Measurements from ENCODE around the gene PTPRK.

GRCh38 chr6:128525406-128525805 lies 5.0 kb upstream of the PTPRK start:
- TF ChIP-seq TARDBP (IDR thresholded peaks at IDR 0.05; ENCODE audit: borderline replicate concordance) (no peak), TCF3 (IDR thresholded peaks at IDR 0.05; ENCODE audit: borderline replicate concordance, insufficient read depth, low read depth, low read length) (no peak), STAT3 (IDR thresholded peaks at IDR 0.05; ENCODE audit: low read depth, low read length) (no peak), NFYB (IDR thresholded peaks at IDR 0.05; ENCODE audit: insufficient read depth, low read depth, low read length) (no peak), NFIC (IDR thresholded peaks at IDR 0.05; ENCODE audit: low read depth, low read length) (no peak), CEBPB (IDR thresholded peaks at IDR 0.05; ENCODE audit: borderline replicate concordance in 1 of 2, low read depth in 2 of 2, low read length in 2 of 2) (no peak), MTA2 (IDR thresholded peaks at IDR 0.05; ENCODE audit: low read depth) (no peak), MXI1 (IDR thresholded peaks at IDR 0.05; ENCODE audit: low read depth, low read length) (no peak), CTCF (IDR thresholded peaks at IDR 0.05 in 2 of 3, conservative IDR thresholded peaks at IDR 0.05 in 1 of 3; ENCODE audit: control insufficient read depth in 2 of 3, extremely low read depth in 1 of 3, insufficient read depth in 1 of 3, low read depth in 3 of 3, low read length in 3 of 3) (no peak), POLR2AphosphoS2 (IDR thresholded peaks at IDR 0.05; ENCODE audit: low read depth, low read length) (no peak), TAF1 (IDR thresholded peaks at IDR 0.05; ENCODE audit: borderline replicate concordance, low read depth, low read length) (no peak), POLR2A (IDR thresholded peaks at IDR 0.05; ENCODE audit: low read depth, low read length) (no peak), POLR2AphosphoS5 (IDR thresholded peaks at IDR 0.05; ENCODE audit: low read length) (no peak)

All from GM12878 (cell line).